ENCODE results near the gene ZC3H14. TPM values are rescaled to one million over a fixed set of nuclear protein-coding genes. Genes with fewer than 3 reads are reported as not detected.

ZC3H14 gene
- total and polyA plus RNA-seq, 9 of the 15 experiments (the other 6 are each of a cell fraction or from before 2014, with no cell fraction given), result 21.1 to 109 (median 45.3) TPM

DNA sequence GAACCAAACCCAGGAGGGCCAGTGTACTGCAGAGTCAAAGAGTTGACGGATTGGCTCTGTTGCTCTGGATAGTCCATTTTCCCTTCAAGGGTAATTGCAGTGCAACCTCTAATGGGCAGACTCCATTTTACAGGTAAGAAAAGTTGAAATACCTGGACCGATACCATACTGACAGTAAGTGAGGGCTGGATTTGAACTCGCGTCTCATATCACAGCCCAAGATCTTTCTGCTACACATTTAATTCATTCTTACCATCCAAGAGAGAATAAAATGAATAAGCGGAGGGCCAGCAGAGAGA, 356 bp upstream of the ZC3H14 start:
- ChIA-PET POLR2A (no interaction called here), CTCF (ENCODE audit: low intra/inter-chr PET ratio) (no interaction called here)
- H3K36me3 ChIP-seq (ENCODE audit: control insufficient read depth, insufficient read depth, low read length), result peaks cover 17% of the 10 kb centered on the region
- H4K20me1 ChIP-seq (replicated peaks; ENCODE audit: control insufficient read depth, insufficient read depth, low read length), result no peaks in the 10 kb centered on the region
- H3K9me3 ChIP-seq (replicated peaks; ENCODE audit: control insufficient read depth, insufficient read depth, low read depth, low read length), result no peaks in the 10 kb centered on the region
- ATAC-seq (no peak), DNase-seq (ENCODE audit: extremely low read depth in 1 of 4, low spot score in 3 of 4) (peak in 1 of 4 experiments; percentile 6), FAIRE-seq (no peak)
- peak overlapping the region; percentile 93 for H2AFZ ChIP-seq (ENCODE audit: low read depth, low read length)
- peak overlapping the region; percentile 87 for H3K27ac ChIP-seq (ENCODE audit: extremely low read depth, low read depth, low read length)
- H3K9ac ChIP-seq (ENCODE audit: insufficient read depth in 1 of 2, low read depth in 2 of 2, low read length in 2 of 2), result peak overlapping the region; percentile 84 to 95
- in situ Hi-C loops (cut with MboI), result loop anchor here (25.0 kb wide), 1 partner anchor 575 kb away; the partner anchor contains the start of gene GALC
- H3K79me2 ChIP-seq (ENCODE audit: control insufficient read depth, insufficient read depth, low read length), result peaks cover 25% of the 10 kb centered on the region
- no peaks in the 10 kb centered on the region for H3K27me3 ChIP-seq (ENCODE audit: control insufficient read depth in 2 of 2, insufficient read depth in 2 of 2, low read length in 2 of 2)
- peaks cover 0 to 6% of the 10 kb centered on the region in 2 experiments; a peak in 4 of 5 replicates for H3K4me1 ChIP-seq (replicated peaks in 1 of 2; ENCODE audit: control insufficient read depth in 2 of 2, insufficient read depth in 2 of 2, low read length in 2 of 2)
- no peaks in the 10 kb centered on the region for H3K9me1 ChIP-seq (ENCODE audit: control insufficient read depth, insufficient read depth, low read length)
- H3K4me3 ChIP-seq, result peak overlapping the region; percentile 90
- intact Hi-C loops (cut with micrococcal nuclease), result loop anchor here (5.0 kb wide), 3 partner anchors 375 to 540 kb away; no protein-coding TSS in a partner anchor
- H3K4me2 ChIP-seq (ENCODE audit: insufficient read depth, low read length), result peak overlapping the region; percentile 79
- 0% methylated on average over 4 of the region's 5 CpGs for WGBS (ENCODE audit: insufficient coverage, low coverage, missing lambda C conversion rate)
- BruUV-seq (replicated peaks), result no TSS peak
- TF ChIP-seq CEBPG (CRISPR knock-in tag; IDR thresholded peaks at IDR 0.05) (peak; percentile 22; the same call in 1 of the 2 replicates), CEBPG (tag; conservative IDR thresholded peaks at IDR 0.05 in 1 of 2, IDR thresholded peaks at IDR 0.05 in 1 of 2) (no peak), RBFOX2 (IDR thresholded peaks at IDR 0.05; ENCODE audit: low read depth, low read length) (no peak), ELF2 (CRISPR knock-in tag; IDR thresholded peaks at IDR 0.05) (no peak), HMG20B (CRISPR knock-in tag; IDR thresholded peaks at IDR 0.05) (no peak), MAFF (IDR thresholded peaks at IDR 0.05; ENCODE audit: low read length) (no peak), CHD4 (IDR thresholded peaks at IDR 0.05; ENCODE audit: insufficient read depth, insufficient replicate concordance, low read depth, low read length, poor library complexity, severe bottlenecking) (no peak), CBX3 (IDR thresholded peaks at IDR 0.05; ENCODE audit: borderline replicate concordance in 1 of 2, low read length in 2 of 2) (0 out of 3 replicates have a peak, but pooled peaks of 1 of the 2 experiments have one; percentile 24), BCOR (IDR thresholded peaks at IDR 0.05) (peak; percentile 89), FOS (IDR thresholded peaks at IDR 0.05; ENCODE audit: extremely low read depth, insufficient read length) (no peak), RCOR1 (IDR thresholded peaks at IDR 0.05; ENCODE audit: borderline replicate concordance in 1 of 2, low read depth in 2 of 2, low read length in 2 of 2) (peak; percentile 24 to 33; a peak in 2 of 4 replicates), KDM1A (IDR thresholded peaks at IDR 0.05) (peak; percentile 30 to 67; a peak in 1 of 4 replicates), ZKSCAN3 (CRISPR knock-in tag; IDR thresholded peaks at IDR 0.05) (no peak), NCOA4 (IDR thresholded peaks at IDR 0.05; ENCODE audit: partially characterized antibody) (no peak), MAFG (tag; conservative IDR thresholded peaks at IDR 0.05) (no peak), ADNP (tag; IDR thresholded peaks at IDR 0.05) (peak; percentile 78), MTA2 (IDR thresholded peaks at IDR 0.05; ENCODE audit: low read depth) (no peak), RBM25 (IDR thresholded peaks at IDR 0.05; ENCODE audit: low read depth, low read length, severe bottlenecking) (peak; percentile 46)
- TF ChIP-seq, protein P1, sequence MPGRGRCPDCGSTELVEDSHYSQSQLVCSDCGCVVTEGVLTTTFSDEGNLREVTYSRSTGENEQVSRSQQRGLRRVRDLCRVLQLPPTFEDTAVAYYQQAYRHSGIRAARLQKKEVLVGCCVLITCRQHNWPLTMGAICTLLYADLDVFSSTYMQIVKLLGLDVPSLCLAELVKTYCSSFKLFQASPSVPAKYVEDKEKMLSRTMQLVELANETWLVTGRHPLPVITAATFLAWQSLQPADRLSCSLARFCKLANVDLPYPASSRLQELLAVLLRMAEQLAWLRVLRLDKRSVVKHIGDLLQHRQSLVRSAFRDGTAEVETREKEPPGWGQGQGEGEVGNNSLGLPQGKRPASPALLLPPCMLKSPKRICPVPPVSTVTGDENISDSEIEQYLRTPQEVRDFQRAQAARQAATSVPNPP (IDR thresholded peaks at IDR 0.05; ENCODE audit: borderline replicate concordance, insufficient read depth, insufficient read length), result no peak
- TF ChIP-seq, protein P2, sequence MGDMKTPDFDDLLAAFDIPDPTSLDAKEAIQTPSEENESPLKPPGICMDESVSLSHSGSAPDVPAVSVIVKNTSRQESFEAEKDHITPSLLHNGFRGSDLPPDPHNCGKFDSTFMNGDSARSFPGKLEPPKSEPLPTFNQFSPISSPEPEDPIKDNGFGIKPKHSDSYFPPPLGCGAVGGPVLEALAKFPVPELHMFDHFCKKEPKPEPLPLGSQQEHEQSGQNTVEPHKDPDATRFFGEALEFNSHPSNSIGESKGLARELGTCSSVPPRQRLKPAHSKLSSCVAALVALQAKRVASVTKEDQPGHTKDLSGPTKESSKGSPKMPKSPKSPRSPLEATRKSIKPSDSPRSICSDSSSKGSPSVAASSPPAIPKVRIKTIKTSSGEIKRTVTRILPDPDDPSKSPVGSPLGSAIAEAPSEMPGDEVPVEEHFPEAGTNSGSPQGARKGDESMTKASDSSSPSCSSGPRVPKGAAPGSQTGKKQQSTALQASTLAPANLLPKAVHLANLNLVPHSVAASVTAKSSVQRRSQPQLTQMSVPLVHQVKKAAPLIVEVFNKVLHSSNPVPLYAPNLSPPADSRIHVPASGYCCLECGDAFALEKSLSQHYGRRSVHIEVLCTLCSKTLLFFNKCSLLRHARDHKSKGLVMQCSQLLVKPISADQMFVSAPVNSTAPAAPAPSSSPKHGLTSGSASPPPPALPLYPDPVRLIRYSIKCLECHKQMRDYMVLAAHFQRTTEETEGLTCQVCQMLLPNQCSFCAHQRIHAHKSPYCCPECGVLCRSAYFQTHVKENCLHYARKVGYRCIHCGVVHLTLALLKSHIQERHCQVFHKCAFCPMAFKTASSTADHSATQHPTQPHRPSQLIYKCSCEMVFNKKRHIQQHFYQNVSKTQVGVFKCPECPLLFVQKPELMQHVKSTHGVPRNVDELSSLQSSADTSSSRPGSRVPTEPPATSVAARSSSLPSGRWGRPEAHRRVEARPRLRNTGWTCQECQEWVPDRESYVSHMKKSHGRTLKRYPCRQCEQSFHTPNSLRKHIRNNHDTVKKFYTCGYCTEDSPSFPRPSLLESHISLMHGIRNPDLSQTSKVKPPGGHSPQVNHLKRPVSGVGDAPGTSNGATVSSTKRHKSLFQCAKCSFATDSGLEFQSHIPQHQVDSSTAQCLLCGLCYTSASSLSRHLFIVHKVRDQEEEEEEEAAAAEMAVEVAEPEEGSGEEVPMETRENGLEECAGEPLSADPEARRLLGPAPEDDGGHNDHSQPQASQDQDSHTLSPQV (IDR thresholded peaks at IDR 0.05), result 0 out of 2 replicates have a peak, but pooled peaks have one; percentile 39

Data from K562 (cell line).